Bronchial epithelial cell (primary cell): ENCODE results near the gene LGR5. TPM values are rescaled to one million over a fixed set of nuclear protein-coding genes. Genes with fewer than 3 reads are reported as not detected.

ENCODE experiments used
- DNase-seq: peaks from one replicate; pipeline ENCODE4 v3.0.0-alpha.2; 2010; ENCODE audit warnings: low read depth
- FAIRE-seq: peaks from 2 replicates; lab custom pipeline; 2011; peaks lifted over from hg19 to GRCh38; lab: Jason Lieb, UNC
- H3K27me3 ChIP-seq: 2 replicates; pipeline ENCODE4 v1.5.1; 2011; ENCODE audit warnings: low read length; ENCODE audit not compliant: control insufficient read depth, insufficient read depth
- H3K36me3 ChIP-seq: 2 replicates; pipeline ENCODE4 v1.5.1; 2011; ENCODE audit warnings: low read length; ENCODE audit not compliant: control insufficient read depth, insufficient read depth
- H3K4me3 ChIP-seq: 2 replicates; pipeline ENCODE4 v1.5.1; 2011; ENCODE audit warnings: mild to moderate bottlenecking, low read depth, low read length, control low read depth
- total RNA-seq: library from RNA; depleted of rRNA; stranded (reverse); fragments of >200 nt; gene quantifications from 2 replicates; pipeline ENCODE4 v1.2.1, GENCODE V29; 2014
- TF ChIP-seq, protein P1 (sequence below): IDR thresholded peaks from 2 replicates; pipeline ENCODE4 v1.5.1; 2011; ENCODE audit warnings: mild to moderate bottlenecking, moderate library complexity, low read length, control low read depth, inconsistent platforms; ENCODE audit not compliant: insufficient read depth, severe bottlenecking

The LGR5 gene
- total RNA-seq, 1 donor from 2014 or later, result not detected

DNA sequence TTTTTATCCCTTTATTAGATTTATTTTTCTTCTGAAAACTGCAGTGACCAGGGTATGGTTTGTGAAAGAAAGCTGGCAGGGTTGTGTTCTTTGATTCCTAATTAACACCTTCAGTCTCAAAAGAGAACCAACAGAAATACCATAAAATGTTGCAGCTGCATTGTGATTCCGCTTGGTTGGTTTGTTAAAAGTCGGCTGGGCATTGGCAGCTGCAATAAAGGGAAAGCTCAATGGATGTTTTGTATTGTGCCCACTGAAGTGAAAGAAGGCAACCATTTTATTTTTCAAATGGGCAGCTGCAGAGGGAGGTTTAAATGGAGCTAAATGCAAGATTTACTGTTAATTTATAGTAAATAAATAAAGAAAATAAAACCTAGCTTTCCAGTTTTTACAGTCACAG lies 16.7 kb downstream of the LGR5 start:
- H3K36me3 ChIP-seq, result no peaks in the 10 kb centered on the region
- TF ChIP-seq, protein P1, sequence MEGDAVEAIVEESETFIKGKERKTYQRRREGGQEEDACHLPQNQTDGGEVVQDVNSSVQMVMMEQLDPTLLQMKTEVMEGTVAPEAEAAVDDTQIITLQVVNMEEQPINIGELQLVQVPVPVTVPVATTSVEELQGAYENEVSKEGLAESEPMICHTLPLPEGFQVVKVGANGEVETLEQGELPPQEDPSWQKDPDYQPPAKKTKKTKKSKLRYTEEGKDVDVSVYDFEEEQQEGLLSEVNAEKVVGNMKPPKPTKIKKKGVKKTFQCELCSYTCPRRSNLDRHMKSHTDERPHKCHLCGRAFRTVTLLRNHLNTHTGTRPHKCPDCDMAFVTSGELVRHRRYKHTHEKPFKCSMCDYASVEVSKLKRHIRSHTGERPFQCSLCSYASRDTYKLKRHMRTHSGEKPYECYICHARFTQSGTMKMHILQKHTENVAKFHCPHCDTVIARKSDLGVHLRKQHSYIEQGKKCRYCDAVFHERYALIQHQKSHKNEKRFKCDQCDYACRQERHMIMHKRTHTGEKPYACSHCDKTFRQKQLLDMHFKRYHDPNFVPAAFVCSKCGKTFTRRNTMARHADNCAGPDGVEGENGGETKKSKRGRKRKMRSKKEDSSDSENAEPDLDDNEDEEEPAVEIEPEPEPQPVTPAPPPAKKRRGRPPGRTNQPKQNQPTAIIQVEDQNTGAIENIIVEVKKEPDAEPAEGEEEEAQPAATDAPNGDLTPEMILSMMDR, result no peak
- DNase-seq (no peak), FAIRE-seq (no peak)
- peaks cover 2% of the 10 kb centered on the region for H3K27me3 ChIP-seq
- no peak overlapping the region for H3K4me3 ChIP-seq

DNA sequence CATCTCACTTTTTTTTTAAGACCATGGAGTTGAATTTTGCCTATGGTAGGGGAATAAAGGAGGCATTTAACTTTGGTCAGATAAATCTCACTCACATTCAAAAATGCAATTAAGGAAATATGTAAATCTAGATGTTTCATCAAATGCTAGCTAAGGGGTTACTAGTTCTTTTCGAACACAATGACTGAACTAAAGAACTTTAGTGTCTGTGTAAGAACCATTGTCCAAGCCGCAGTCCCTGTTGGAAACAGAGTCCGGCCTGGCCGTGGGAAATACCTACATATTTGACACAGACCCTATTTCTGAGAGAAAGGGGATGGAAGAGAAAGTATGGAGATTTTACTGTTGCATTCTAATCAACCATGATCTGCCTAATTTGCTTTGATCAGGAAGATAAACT lies 17.4 kb downstream of the LGR5 start:
- Histone ChIP-seq H3K36me3 (no peaks in the 10 kb centered on the region), H3K27me3 (peaks cover 2% of the 10 kb centered on the region), H3K4me3 (no peak overlapping the region)
- FAIRE-seq (no peak), DNase-seq (no peak)
- TF ChIP-seq, protein P1, result no peak

DNA sequence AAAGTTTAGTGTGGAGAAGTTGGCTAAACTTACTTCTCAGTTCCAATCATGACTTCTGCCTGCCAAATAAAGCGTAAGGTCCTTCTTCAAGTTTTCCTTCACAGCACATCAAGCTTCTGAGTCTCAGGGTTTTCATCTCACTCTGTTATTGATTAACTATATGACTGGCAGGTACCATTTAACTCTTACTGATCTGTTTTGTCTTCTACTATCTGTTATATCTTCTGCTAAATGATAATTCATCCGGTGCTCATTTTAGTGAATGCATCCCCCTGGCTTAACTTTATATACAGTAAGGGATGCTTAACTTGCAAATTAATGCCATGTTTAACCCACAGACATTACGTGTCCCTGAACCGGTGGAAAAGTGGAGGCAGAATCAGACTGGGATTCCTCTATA lies 20.7 kb downstream of the LGR5 start:
- H3K27me3 ChIP-seq, result peaks cover 2% of the 10 kb centered on the region
- DNase-seq, result no peak
- no peak for FAIRE-seq
- TF ChIP-seq, protein P1, result no peak
- H3K36me3 ChIP-seq, result no peaks in the 10 kb centered on the region
- no peak overlapping the region for H3K4me3 ChIP-seq

DNA sequence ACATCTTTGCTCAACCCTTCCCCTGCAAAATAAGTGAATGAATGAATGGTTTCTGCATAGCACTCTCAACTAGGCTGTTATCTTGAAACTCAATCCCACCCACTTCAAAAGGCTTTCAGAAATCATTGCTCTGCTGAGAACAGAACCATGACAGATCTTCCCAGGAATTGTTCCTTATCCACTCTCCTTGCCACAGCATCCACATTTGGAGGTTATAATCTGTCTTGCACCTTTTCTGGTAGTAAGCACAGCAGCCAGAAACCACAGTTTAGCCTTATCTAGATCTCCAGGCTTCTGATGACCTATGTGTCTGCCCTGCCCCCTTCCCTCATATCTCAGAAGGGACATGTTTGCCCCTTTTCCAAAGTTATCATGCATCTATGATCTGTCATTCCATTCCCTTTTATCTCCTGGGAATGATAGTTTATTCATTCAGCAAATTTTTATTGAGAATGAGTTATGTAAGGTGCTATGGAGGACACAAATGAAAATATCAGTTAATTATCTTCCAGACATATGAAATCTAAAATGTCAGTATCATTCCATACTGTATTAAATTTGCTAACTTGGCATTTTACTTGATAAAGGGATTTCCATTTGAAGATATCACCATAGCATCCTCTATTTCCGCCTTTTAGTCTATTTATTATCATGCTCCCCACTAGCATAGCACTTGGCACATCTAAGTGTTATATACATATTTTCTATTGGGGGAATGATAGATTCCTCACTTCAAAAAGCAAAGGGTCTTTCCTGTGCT lies 21.4 kb downstream of the LGR5 start:
- Histone ChIP-seq H3K4me3 (no peak overlapping the region), H3K27me3 (peaks cover 2% of the 10 kb centered on the region), H3K36me3 (no peaks in the 10 kb centered on the region)
- TF ChIP-seq, protein P1, result no peak
- DNase-seq (no peak), FAIRE-seq (no peak)

DNA sequence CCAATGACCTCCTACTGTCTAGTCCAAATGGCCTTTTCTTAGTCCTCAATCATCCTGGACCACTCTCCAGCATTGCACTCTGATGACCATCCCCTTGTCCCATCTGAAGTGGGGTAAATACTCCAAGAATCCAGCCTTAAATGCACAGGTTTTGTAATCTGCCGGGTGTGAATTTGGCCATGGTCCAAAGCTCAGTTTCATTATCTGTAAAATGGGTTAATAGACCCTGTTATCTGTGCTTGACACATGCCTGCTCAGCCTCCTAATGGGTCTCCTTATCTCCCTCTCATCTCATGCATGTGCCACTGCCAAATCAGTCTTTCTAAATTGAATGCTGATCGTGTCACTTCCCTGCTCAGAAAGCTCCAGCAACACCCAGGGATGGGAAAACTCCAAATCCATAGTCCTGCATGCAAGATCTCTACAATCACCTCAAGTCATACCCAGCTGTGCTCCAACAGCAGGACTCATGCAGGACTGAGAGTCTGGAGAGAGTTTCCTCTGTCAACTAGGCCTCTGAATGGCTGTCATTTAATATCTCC lies 22.3 kb downstream of the LGR5 start:
- FAIRE-seq (no peak), DNase-seq (no peak)
- TF ChIP-seq, protein P1, result no peak
- Histone ChIP-seq H3K4me3 (no peak overlapping the region), H3K36me3 (no peaks in the 10 kb centered on the region), H3K27me3 (peaks cover 2% of the 10 kb centered on the region)

DNA sequence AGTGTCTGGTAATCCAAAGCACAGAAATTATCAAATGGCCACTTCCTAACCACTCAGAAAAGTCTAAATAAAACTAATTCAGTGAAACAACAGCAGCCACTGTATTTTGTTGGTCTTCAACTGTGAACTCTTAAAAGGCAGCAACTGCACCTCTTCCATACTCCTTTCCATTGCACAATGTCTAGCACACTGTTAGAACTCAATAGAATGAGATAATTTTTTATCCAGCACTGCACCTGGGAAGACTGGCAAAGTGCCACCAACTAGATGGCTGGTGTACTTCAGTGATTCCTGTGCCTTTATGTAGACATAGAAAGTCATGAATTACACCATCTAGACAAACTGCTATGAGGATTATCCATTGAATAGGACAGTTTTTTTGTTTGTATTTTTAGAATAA lies 26.2 kb downstream of the LGR5 start:
- no peak for FAIRE-seq
- TF ChIP-seq, protein P1, result no peak
- no peak for DNase-seq

More for the DNA sequence above, 26.2 kb downstream of the LGR5 start:
- no peak overlapping the region for H3K4me3 ChIP-seq
- no peaks in the 10 kb centered on the region for H3K27me3 ChIP-seq
- no peaks in the 10 kb centered on the region for H3K36me3 ChIP-seq
